B cell (primary cell): Measurements from ENCODE around the gene FBXO48.

Experiments used
- CTCF ChIP-seq: fragments of 200-600 bp; IDR thresholded peaks from one replicate; pipeline ENCODE4 v1.8.0; 2022; ENCODE audit warnings: antibody characterized with exemption, mild to moderate bottlenecking
- EZH2 ChIP-seq: IDR thresholded peaks from 2 replicates; pipeline ENCODE4 v1.6.1; 2012; ENCODE audit warnings: borderline replicate concordance, low read depth, mild to moderate bottlenecking, moderate library complexity, low read length; ENCODE audit not compliant: insufficient read depth, poor library complexity, severe bottlenecking

- TF ChIP-seq EZH2 (no peak), CTCF (no peak)
These were observed 40.6 kb downstream of the FBXO48 start for GRCh38 chr2:68426446-68426845.
